H1 (cell line): Measurements from ENCODE around the gene ERICH2. TPM values are rescaled to one million over a fixed set of nuclear protein-coding genes. Genes with fewer than 3 reads are reported as not detected.

Source experiments
- CTCF ChIA-PET: fragments of 300-600 bp; sonication (Branson Sonifier 250); formaldehyde crosslinking; loops from one replicate; lab custom pipeline; 2021; ENCODE audit not compliant: partially characterized antibody; lab: Charles Lee
- POLR2A ChIA-PET: fragments of 300-600 bp; sonication (Branson Sonifier 250); formaldehyde crosslinking; loops from one replicate; lab custom pipeline; 2021; ENCODE audit warnings: inconsistent platforms; ENCODE audit not compliant: partially characterized antibody; lab: Charles Lee
- DNase-seq, 2 experiments: peaks; one replicate each; pipeline versions ENCODE4 v3.0.0 to v3.0.0-alpha.2; 2010 to 2022; ENCODE audit warnings: low spot score in 2 of 2, low read depth in 1 of 2, mixed read lengths in 1 of 2
- FAIRE-seq: peaks from 2 replicates; lab custom pipeline; 2011; peaks lifted over from hg19 to GRCh38; lab: Jason Lieb, UNC
- H2AFZ ChIP-seq: 2 replicates; pipeline ENCODE4 v1.8.1; 2012; ENCODE audit warnings: low read length, inconsistent platforms
- H2AK5ac ChIP-seq: 2 replicates; pipeline ENCODE4 v1.6.1; 2013; ENCODE audit warnings: low read depth, low read length
- H2BK120ac ChIP-seq: replicated peaks from 2 replicates; pipeline ENCODE3; 2013; ENCODE audit warnings: low read depth, low read length, inconsistent platforms
- H2BK12ac ChIP-seq: 2 replicates; pipeline ENCODE4 v1.6.1; 2013; ENCODE audit warnings: low read depth, low read length
- H2BK15ac ChIP-seq: 2 replicates; pipeline ENCODE4 v1.6.1; 2013; ENCODE audit warnings: low read length
- H2BK20ac ChIP-seq: 2 replicates; pipeline ENCODE4 v1.6.1; 2013; ENCODE audit warnings: low read length
- H2BK5ac ChIP-seq: 2 replicates; pipeline ENCODE4 v1.6.1; 2013; ENCODE audit warnings: low read depth, low read length
- H3K14ac ChIP-seq: 2 replicates; pipeline ENCODE4 v1.6.1; 2013; ENCODE audit warnings: inconsistent platforms; ENCODE audit not compliant: insufficient read length
- H3K18ac ChIP-seq: 2 replicates; pipeline ENCODE4 v1.6.1; 2013; ENCODE audit warnings: low read length; ENCODE audit errors: extremely low read depth
- H3K23ac ChIP-seq: 2 replicates; pipeline ENCODE4 v1.6.1; 2013; ENCODE audit warnings: inconsistent platforms; ENCODE audit not compliant: insufficient read length
- H3K23me2 ChIP-seq: 2 replicates; pipeline ENCODE4 v1.6.1; 2013; ENCODE audit warnings: low read depth, low read length
- H3K27ac ChIP-seq: 2 replicates; pipeline ENCODE4 v1.6.1; 2011; ENCODE audit warnings: low read depth, low read length, inconsistent platforms
- H3K27me3 ChIP-seq, 4 experiments: replicated peaks in 1 of 4; 1 replicate in 1 of 4; 2 replicates in 3 of 4; pipeline versions ENCODE4 v1.6.1 to v1.8.1; 2011 to 2013; ENCODE audit warnings: low read length in 3 of 4, mild to moderate bottlenecking in 3 of 4, inconsistent platforms in 2 of 4, mixed read lengths in 2 of 4, moderate library complexity in 1 of 4; ENCODE audit not compliant: control insufficient read depth in 3 of 4, insufficient read depth in 3 of 4; ENCODE audit errors: extremely low read depth in 1 of 4
- H3K36me3 ChIP-seq, 4 experiments: 2 replicates each; pipeline versions ENCODE4 v1.6.1 to v1.8.1; 2011 to 2013; ENCODE audit warnings: mild to moderate bottlenecking in 4 of 4, low read length in 3 of 4, moderate library complexity in 2 of 4, control low read depth in 1 of 4, inconsistent platforms in 1 of 4; ENCODE audit not compliant: insufficient read depth in 4 of 4, control insufficient read depth in 2 of 4
- H3K4ac ChIP-seq: replicated peaks from 2 replicates; pipeline ENCODE3; 2013; ENCODE audit warnings: low read length, low read depth, mixed read lengths, inconsistent platforms; ENCODE audit not compliant: insufficient read length
- H3K4me1 ChIP-seq, 4 experiments: replicated peaks in 1 of 4; 1 replicate in 1 of 4; 2 replicates in 3 of 4; pipeline versions ENCODE4 v1.6.1 to v1.8.1; 2011 to 2013; ENCODE audit warnings: low read length in 3 of 4, inconsistent platforms in 2 of 4, mixed read lengths in 1 of 4; ENCODE audit not compliant: insufficient read depth in 4 of 4, control insufficient read depth in 3 of 4
- H3K4me2 ChIP-seq, 2 experiments: 2 replicates each; pipeline versions ENCODE4 v1.6.1 to v1.8.1; 2011 to 2013; ENCODE audit warnings: low read depth in 2 of 2, low read length in 2 of 2, control low read depth in 1 of 2, inconsistent platforms in 1 of 2, mild to moderate bottlenecking in 1 of 2; ENCODE audit not compliant: insufficient read depth in 1 of 2
- H3K4me3 ChIP-seq, 4 experiments: fragments of 200-600, 300-600 bp in 1 of 4; sonication (generic), shearing (Covaris generic), sonication (Bioruptor Twin) in 1 of 4; 2 replicates each; pipeline versions ENCODE4 v1.5.1 to v1.8.1; 2011 to 2016; ENCODE audit warnings: low read length in 4 of 4, low read depth in 3 of 4, control low read depth in 2 of 4, inconsistent platforms in 2 of 4, mild to moderate bottlenecking in 2 of 4, mixed read lengths in 1 of 4, moderate library complexity in 1 of 4; ENCODE audit not compliant: insufficient read depth in 2 of 4; ENCODE audit errors: extremely low read depth in 1 of 4
- H3K56ac ChIP-seq: replicated peaks from 2 replicates; pipeline ENCODE3; 2013; ENCODE audit warnings: low read depth, mild to moderate bottlenecking, mixed read lengths, low read length, inconsistent platforms; ENCODE audit not compliant: insufficient read length
- H3K79me1 ChIP-seq: 2 replicates; pipeline ENCODE4 v1.6.1; 2013; ENCODE audit warnings: low read depth, low read length, control low read depth
- H3K79me2 ChIP-seq, 2 experiments: 2 replicates each; pipeline versions ENCODE4 v1.6.1 to v1.8.1; 2012 to 2013; ENCODE audit warnings: low read length in 2 of 2, mild to moderate bottlenecking in 2 of 2, inconsistent platforms in 1 of 2; ENCODE audit not compliant: insufficient read depth in 2 of 2, control insufficient read depth in 1 of 2
- H3K9ac ChIP-seq, 4 experiments: replicated peaks in 1 of 4; 1 replicate in 1 of 4; 2 replicates in 3 of 4; pipeline versions ENCODE4 v1.6.1 to v1.8.1; 2011 to 2013; ENCODE audit warnings: low read depth in 3 of 4, low read length in 3 of 4, control low read depth in 2 of 4, mild to moderate bottlenecking in 2 of 4, moderate library complexity in 2 of 4, inconsistent platforms in 1 of 4; ENCODE audit errors: extremely low read depth in 1 of 4
- H3K9me3 ChIP-seq, 2 experiments: 2 replicates each; pipeline versions ENCODE4 v1.6.1 to v1.8.1; 2012 to 2013; ENCODE audit warnings: mild to moderate bottlenecking in 2 of 2, moderate library complexity in 2 of 2, control low read depth in 1 of 2, inconsistent platforms in 1 of 2, low read depth in 1 of 2, low read length in 1 of 2, mixed read lengths in 1 of 2; ENCODE audit not compliant: insufficient read depth in 2 of 2
- H4K20me1 ChIP-seq, 2 experiments: replicated peaks in 1 of 2; 2 replicates each; pipeline versions ENCODE3 to v1.8.1; 2011 to 2013; ENCODE audit warnings: inconsistent platforms in 2 of 2, low read length in 2 of 2, mild to moderate bottlenecking in 1 of 2; ENCODE audit not compliant: insufficient read depth in 2 of 2, control insufficient read depth in 1 of 2
- H4K5ac ChIP-seq: 2 replicates; pipeline ENCODE4 v1.6.1; 2013; ENCODE audit warnings: low read length, low read depth, mixed read lengths, inconsistent platforms; ENCODE audit not compliant: insufficient read length
- H4K8ac ChIP-seq: 2 replicates; pipeline ENCODE4 v1.8.0; 2013; ENCODE audit warnings: mild to moderate bottlenecking, moderate library complexity, low read length, inconsistent platforms; ENCODE audit not compliant: insufficient read depth; ENCODE audit errors: extremely low read depth
- H4K91ac ChIP-seq: replicated peaks from 2 replicates; pipeline ENCODE3; 2013; ENCODE audit warnings: low read length, mixed read lengths, inconsistent platforms; ENCODE audit not compliant: insufficient read length
- CEBPB ChIP-seq: IDR thresholded peaks from 2 replicates; pipeline ENCODE4 v1.6.1; 2012; ENCODE audit warnings: low read depth, low read length
- CREB1 ChIP-seq: IDR thresholded peaks from 2 replicates; pipeline ENCODE4 v1.6.1; 2012; ENCODE audit warnings: inconsistent platforms
- KDM5A ChIP-seq: fragments of 200-600 bp; IDR thresholded peaks from 2 replicates; pipeline ENCODE4 v1.7.1; 2012; ENCODE audit warnings: mild to moderate bottlenecking, low read length, inconsistent platforms, mixed read lengths
- polyA plus RNA-seq, 7 experiments: library from polyadenylated mRNA; depleted of rRNA in 3 of 7; stranded (reverse) in 5 of 7; unstranded in 2 of 7; fragments of >200 nt in 5 of 7; fragments of 200-250 nt in 2 of 7; gene quantifications; 1 replicate in 5 of 7; 2 replicates in 1 of 7; 4 replicates in 1 of 7; pipeline versions ENCODE4 v1.2.1 to v1.2.3, GENCODE V29; 2011 to 2013; ENCODE audit warnings: missing spikeins in 2 of 7, mixed read lengths in 2 of 7
- total RNA-seq: library from RNA; stranded (reverse); fragmentation: NEBNext Ultra II Directional; extraction: Animal tissue kit (Norgen Biotek cat#: 25700); gene quantifications from 2 replicates; pipeline ENCODE4 v1.2.1, GENCODE V29; 2021

The ERICH2 gene
- total and polyA plus RNA-seq, 2 of the 8 experiments (the other 6 are each of a cell fraction or from before 2014, with no cell fraction given) = 0.20 to 2.1 TPM

GRCh38 chr2:170798996-170799395 lies 28.8 kb downstream of the ERICH2 start:
- TF ChIP-seq CEBPB (no peak), KDM5A (no peak), CREB1 (no peak)
- Histone ChIP-seq H3K9ac (no peak overlapping the region), H2BK12ac (no peak overlapping the region), H3K4me3 (no peak overlapping the region), H3K14ac (no peak overlapping the region), H4K91ac (no peak overlapping the region), H3K18ac (no peak overlapping the region), H2BK15ac (no peak overlapping the region), H3K27ac (no peak overlapping the region), H3K23ac (no peak overlapping the region), H3K4ac (no peak overlapping the region), H3K4me1 (no peaks in the 10 kb centered on the region), H3K9me3 (no peaks in the 10 kb centered on the region), H4K20me1 (no peaks in the 10 kb centered on the region), H4K8ac (no peak overlapping the region), H2BK120ac (no peak overlapping the region), H4K5ac (no peak overlapping the region), H3K23me2 (no peaks in the 10 kb centered on the region), H3K4me2 (no peak overlapping the region), H2AFZ (no peak overlapping the region), H3K27me3 (0 out of 7 replicates have a peak, but pooled peaks cover 0 to 2% (median 0%) of the 10 kb centered on the region in 4 experiments), H2BK5ac (no peak overlapping the region), H3K79me2 (no peaks in the 10 kb centered on the region), H3K56ac (no peak overlapping the region), H2BK20ac (no peak overlapping the region), H2AK5ac (no peak overlapping the region), H3K79me1 (no peaks in the 10 kb centered on the region), H3K36me3 (no peaks in the 10 kb centered on the region)
- no peak for DNase-seq
- POLR2A ChIA-PET = no interaction called here
- CTCF ChIA-PET = no interaction called here
- no peak for FAIRE-seq
